GM20431 (cell line): ENCODE data around the gene CHRNB1.

Experiments used
- in situ Hi-C: fragments of 300-500 bp; cut with MseI, MboI; formaldehyde crosslinking; loops from one replicate; pipeline ENCODE4 v1.15.0; 2020; ENCODE audit warnings: low sequenced_read_pairs; ENCODE audit not compliant: unreplicated experiment

The CHRNB1 gene

GRCh38 chr17:7436556-7437368 lies 8.1 kb upstream of the CHRNB1 start:
- in situ Hi-C loops = no loop called here

GRCh38 chr17:7437369-7437863 lies 7.4 kb upstream of the CHRNB1 start:
- in situ Hi-C loops = no loop called here

GRCh38 chr17:7437950-7438614 lies 6.8 kb upstream of the CHRNB1 start:
- in situ Hi-C loops = no loop called here

- in situ Hi-C loops = no loop called here
Measured at GRCh38 chr17:7438656-7439460, 6.0 kb upstream of the CHRNB1 start.

- in situ Hi-C loops = no loop called here
Measured at GRCh38 chr17:7439462-7440112, 5.3 kb upstream of the CHRNB1 start, which contains the start of gene FGF11. Gene FGF11, plus strand, starts transcription at chr17:7439512. Its CDS starts 109 bp downstream, at chr17:7439621.

- in situ Hi-C loops = no loop called here
Measured at GRCh38 chr17:7440113-7440833, 4.6 kb upstream of the CHRNB1 start.

GRCh38 chr17:7440834-7441195 lies 4.0 kb upstream of the CHRNB1 start:
- in situ Hi-C loops = no loop called here

GRCh38 chr17:7441266-7441665 lies 3.6 kb upstream of the CHRNB1 start:
- in situ Hi-C loops = no loop called here

GRCh38 chr17:7442142-7442541 lies 2.7 kb upstream of the CHRNB1 start:
- in situ Hi-C loops = no loop called here

- in situ Hi-C loops = no loop called here
Measured at GRCh38 chr17:7443499-7444485, 1.1 kb upstream of the CHRNB1 start.

- in situ Hi-C loops = no loop called here
Measured at GRCh38 chr17:7445619-7445968, 733 bp downstream of the CHRNB1 start.

- in situ Hi-C loops = no loop called here
Measured at GRCh38 chr17:7448461-7448860, 3.6 kb downstream of the CHRNB1 start.

GRCh38 chr17:7459961-7460545 lies 15.2 kb downstream of the CHRNB1 start:
- in situ Hi-C loops = no loop called here

GRCh38 chr17:7460850-7461660 lies 16.2 kb downstream of the CHRNB1 start:
- in situ Hi-C loops = no loop called here

- in situ Hi-C loops = no loop called here
Measured at GRCh38 chr17:7462474-7463371, 17.9 kb downstream of the CHRNB1 start.

GRCh38 chr17:7463372-7463846 lies 18.5 kb downstream of the CHRNB1 start:
- in situ Hi-C loops = no loop called here
